ENCODE results near the gene SURF6.

SURF6 gene

DNA sequence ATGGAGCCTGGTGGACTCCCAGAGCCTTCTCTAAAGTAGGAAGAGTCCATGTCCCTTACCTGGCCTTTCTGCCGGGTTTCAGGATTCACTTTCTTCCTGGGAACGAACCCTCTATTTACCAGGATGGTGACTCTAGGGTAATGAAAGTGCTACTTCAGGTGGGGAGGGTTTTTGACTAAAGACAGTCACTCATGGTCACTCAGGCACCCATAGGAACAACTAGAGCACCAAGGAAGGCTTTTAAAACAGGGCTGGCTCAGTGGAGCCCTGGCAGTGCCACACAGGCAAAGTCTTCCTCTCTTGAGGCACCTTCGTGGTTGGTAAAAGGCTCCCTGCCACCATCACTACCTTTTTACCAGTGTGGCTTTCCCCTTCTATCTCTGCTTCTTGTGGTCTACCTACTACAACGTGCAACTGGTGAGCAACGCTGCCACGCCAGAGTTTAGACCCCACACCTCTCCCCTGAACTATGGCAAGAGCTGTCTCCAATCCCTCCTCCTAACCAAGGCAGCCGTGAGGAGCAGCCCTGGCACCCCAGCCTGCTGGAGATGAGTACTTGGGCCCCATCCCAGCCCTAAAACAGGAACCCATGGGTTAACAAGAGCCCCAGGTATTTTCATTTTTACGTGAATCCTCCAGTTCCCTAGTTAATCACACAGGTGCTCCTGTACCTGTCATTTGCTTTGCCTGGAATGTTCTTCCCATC is 16.8 kb upstream of the SURF6 start:
- ATAC-seq (ENCODE audit: low read depth) (no peak), DNase-seq (ENCODE audit: low spot score) (no peak)
- Histone ChIP-seq H3K4me3 (ENCODE audit: severe bottlenecking) (no peak overlapping the region), H3K36me3 (ENCODE audit: low read depth) (peaks cover 67% of the 10 kb centered on the region), H3K27ac (ENCODE audit: poor library complexity, severe bottlenecking) (peak overlapping the region; percentile 5), H3K4me1 (ENCODE audit: insufficient read depth, poor library complexity, severe bottlenecking) (peaks cover 7% of the 10 kb centered on the region), H3K27me3 (ENCODE audit: insufficient read depth, poor library complexity, severe bottlenecking) (no peaks in the 10 kb centered on the region), H3K9me3 (ENCODE audit: severe bottlenecking) (no peaks in the 10 kb centered on the region)
- TF ChIP-seq, protein P1, sequence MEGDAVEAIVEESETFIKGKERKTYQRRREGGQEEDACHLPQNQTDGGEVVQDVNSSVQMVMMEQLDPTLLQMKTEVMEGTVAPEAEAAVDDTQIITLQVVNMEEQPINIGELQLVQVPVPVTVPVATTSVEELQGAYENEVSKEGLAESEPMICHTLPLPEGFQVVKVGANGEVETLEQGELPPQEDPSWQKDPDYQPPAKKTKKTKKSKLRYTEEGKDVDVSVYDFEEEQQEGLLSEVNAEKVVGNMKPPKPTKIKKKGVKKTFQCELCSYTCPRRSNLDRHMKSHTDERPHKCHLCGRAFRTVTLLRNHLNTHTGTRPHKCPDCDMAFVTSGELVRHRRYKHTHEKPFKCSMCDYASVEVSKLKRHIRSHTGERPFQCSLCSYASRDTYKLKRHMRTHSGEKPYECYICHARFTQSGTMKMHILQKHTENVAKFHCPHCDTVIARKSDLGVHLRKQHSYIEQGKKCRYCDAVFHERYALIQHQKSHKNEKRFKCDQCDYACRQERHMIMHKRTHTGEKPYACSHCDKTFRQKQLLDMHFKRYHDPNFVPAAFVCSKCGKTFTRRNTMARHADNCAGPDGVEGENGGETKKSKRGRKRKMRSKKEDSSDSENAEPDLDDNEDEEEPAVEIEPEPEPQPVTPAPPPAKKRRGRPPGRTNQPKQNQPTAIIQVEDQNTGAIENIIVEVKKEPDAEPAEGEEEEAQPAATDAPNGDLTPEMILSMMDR (IDR thresholded peaks at IDR 0.05; ENCODE audit: poor library complexity, severe bottlenecking): no peak

DNA sequence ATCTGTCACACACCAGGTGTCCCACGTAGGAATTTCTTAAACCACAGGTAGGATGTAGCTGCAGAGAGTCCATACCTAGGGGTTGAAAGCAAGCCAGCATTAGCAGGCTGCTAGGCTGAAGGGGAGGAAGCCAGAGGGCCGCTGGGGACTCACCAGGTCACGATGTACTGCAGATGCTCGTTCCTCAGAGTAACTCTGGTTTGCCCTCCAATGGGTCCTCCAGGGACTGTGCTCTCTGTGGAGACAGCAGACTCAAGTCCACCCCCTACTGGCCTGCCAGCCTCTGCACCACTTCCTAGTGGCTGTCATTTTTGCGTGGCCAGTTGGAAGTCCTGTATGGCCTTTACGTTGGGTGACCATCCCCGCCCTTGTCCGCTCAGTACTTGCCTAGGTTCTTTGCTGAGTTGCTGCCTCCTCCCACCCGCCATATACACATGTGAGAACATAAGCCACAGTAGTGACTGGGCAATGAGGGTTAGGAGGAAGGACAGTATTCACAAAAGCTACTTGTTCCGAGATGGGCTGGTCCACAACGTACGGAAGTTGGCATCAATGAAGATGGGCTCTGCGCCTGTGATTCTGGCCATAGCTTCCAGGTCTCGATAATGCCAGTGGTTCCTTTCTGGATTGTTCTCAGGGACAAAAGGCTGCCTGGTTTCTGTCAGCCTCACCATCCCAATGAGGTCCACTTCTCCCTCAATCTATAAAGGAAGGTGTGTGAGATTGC is 16.1 kb upstream of the SURF6 start:
- no peak for DNase-seq (ENCODE audit: low spot score)
- H3K4me1 ChIP-seq (ENCODE audit: insufficient read depth, poor library complexity, severe bottlenecking): peaks cover 7% of the 10 kb centered on the region
- peaks cover 63% of the 10 kb centered on the region for H3K36me3 ChIP-seq (ENCODE audit: low read depth)
- H3K9me3 ChIP-seq (ENCODE audit: severe bottlenecking): no peaks in the 10 kb centered on the region
- H3K27me3 ChIP-seq (ENCODE audit: insufficient read depth, poor library complexity, severe bottlenecking): no peaks in the 10 kb centered on the region
- no peak overlapping the region for H3K4me3 ChIP-seq (ENCODE audit: severe bottlenecking)
- H3K27ac ChIP-seq (ENCODE audit: poor library complexity, severe bottlenecking): peak overlapping the region; percentile 93
- peak; percentile 11; the same call in 1 of the 3 replicates for ATAC-seq (ENCODE audit: low read depth)
- TF ChIP-seq, protein P1 (IDR thresholded peaks at IDR 0.05; ENCODE audit: poor library complexity, severe bottlenecking): peak; percentile 52

DNA sequence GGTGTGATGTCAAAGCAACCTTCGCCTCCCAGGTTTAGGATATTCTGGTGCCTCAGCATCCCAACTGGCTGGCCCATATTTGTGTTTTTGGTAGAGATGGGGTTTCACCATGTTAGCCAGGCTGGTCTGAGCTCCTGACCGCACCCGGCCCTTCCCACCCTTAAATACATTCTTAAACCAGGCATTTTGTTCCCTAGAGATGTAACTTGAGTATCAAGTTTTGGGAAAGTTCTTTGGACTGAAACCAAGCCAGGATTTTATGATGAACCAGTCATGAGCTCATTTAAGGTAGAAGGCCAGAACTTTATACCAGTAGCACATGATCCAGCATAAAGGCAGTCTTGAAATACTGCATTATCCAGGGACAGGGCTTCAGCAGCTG is 15.5 kb upstream of the SURF6 start:
- peaks cover 63% of the 10 kb centered on the region for H3K36me3 ChIP-seq (ENCODE audit: low read depth)
- no peaks in the 10 kb centered on the region for H3K27me3 ChIP-seq (ENCODE audit: insufficient read depth, poor library complexity, severe bottlenecking)
- H3K4me1 ChIP-seq (ENCODE audit: insufficient read depth, poor library complexity, severe bottlenecking): peaks cover 7% of the 10 kb centered on the region
- no peaks in the 10 kb centered on the region for H3K9me3 ChIP-seq (ENCODE audit: severe bottlenecking)
- TF ChIP-seq, protein P1 (IDR thresholded peaks at IDR 0.05; ENCODE audit: poor library complexity, severe bottlenecking): no peak
- DNase-seq (ENCODE audit: low spot score) (no peak), ATAC-seq (ENCODE audit: low read depth) (no peak)
- H3K27ac ChIP-seq (ENCODE audit: poor library complexity, severe bottlenecking): peak overlapping the region; percentile 93
- no peak overlapping the region for H3K4me3 ChIP-seq (ENCODE audit: severe bottlenecking)

DNA sequence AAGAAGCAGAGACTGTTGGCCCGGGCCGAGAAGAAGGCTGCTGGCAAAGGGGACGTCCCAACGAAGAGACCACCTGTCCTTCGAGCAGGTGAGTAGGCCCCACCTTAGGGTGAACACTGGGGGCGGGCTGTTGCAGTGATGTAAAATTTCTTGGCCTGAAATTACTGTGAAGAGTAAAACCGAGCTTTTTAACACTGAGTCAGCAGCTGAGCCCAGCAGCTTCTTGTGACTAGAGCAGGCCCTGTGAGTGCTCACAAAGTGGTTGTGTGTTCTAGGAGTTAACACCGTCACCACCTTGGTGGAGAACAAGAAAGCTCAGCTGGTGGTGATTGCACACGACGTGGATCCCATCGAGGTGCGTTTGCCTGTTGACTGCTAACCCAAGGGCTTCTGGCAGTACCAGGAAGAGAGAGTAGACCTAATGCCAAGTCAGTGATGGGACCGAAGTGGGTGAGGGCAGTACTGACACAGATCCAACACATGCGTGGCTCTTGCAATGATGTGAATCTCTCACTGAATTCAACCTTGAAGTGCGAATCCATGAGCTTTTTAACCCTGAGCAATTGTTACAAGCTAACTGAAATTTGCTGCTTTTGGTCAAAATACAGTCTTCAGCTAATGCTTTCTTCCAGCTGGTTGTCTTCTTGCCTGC is 14.1 kb upstream of the SURF6 start:
- Histone ChIP-seq H3K27ac (ENCODE audit: poor library complexity, severe bottlenecking) (peak overlapping the region; percentile 93), H3K4me3 (ENCODE audit: severe bottlenecking) (no peak overlapping the region), H3K9me3 (ENCODE audit: severe bottlenecking) (no peaks in the 10 kb centered on the region), H3K27me3 (ENCODE audit: insufficient read depth, poor library complexity, severe bottlenecking) (no peaks in the 10 kb centered on the region), H3K36me3 (ENCODE audit: low read depth) (peaks cover 76% of the 10 kb centered on the region), H3K4me1 (ENCODE audit: insufficient read depth, poor library complexity, severe bottlenecking) (peaks cover 7% of the 10 kb centered on the region)
- ATAC-seq (ENCODE audit: low read depth) (no peak), DNase-seq (ENCODE audit: low spot score) (no peak)
- TF ChIP-seq, protein P1 (IDR thresholded peaks at IDR 0.05; ENCODE audit: poor library complexity, severe bottlenecking): no peak
